Upper lobe of right lung (tissue), 1 donor: ENCODE results near the gene ART5. TPM values are rescaled to one million over a fixed set of nuclear protein-coding genes. Genes with fewer than 3 reads are reported as not detected.

Experiments
- total RNA-seq: library from RNA; stranded (reverse); fragmentation: NEBNext Ultra II Directional; extraction: Animal tissue kit (Norgen Biotek cat#: 25700); gene quantifications from one replicate; pipeline ENCODE4 v1.2.1, GENCODE V29; 2021
- donor health status: DM: no; HTN: yes; CAD: no; lungs with severe emphysema.

The ART5 gene
- total RNA-seq, 1 donor from 2014 or later, result 1.2 TPM

Other genes starting within 250 kb of the ART5 start
- gene ART1, start 3.1 kb upstream of the ART5 start, total RNA-seq, result 0.29 TPM
- gene CHRNA10, start 29.4 kb upstream of the ART5 start, total RNA-seq, result 1.2 TPM
- 80.5 TPM for gene NUP98, start 155.6 kb upstream of the ART5 start, total RNA-seq
- 25.0 TPM for gene PGAP2, start 166.6 kb upstream of the ART5 start, total RNA-seq
- gene RHOG, start 199.0 kb upstream of the ART5 start, total RNA-seq, result 65.6 TPM
- gene STIM1, start 213.7 kb upstream of the ART5 start, total RNA-seq, result 60.7 TPM